Measurements from ENCODE around the gene MRPL42.

MRPL42 gene

GRCh38 chr12:93518725-93519124 is 51.4 kb downstream of the MRPL42 start:
- no CpG with 5 or more reads among the region's 5 CpGs for WGBS, 2 donors (ENCODE audit: extremely low coverage in 2 of 2, insufficient read length in 2 of 2, insufficient replicate concordance in 1 of 2)
- Histone ChIP-seq H2AFZ (ENCODE audit: low read length) (no peak overlapping the region), H3K4me1 (ENCODE audit: control insufficient read depth in 2 of 2, insufficient read depth in 1 of 2, low read depth in 1 of 2, low read length in 2 of 2) (peaks cover 0 to 3% of the 10 kb centered on the region in 2 donors), H3K27ac (replicated peaks; ENCODE audit: low read length) (no peak overlapping the region), H2BK120ac (ENCODE audit: low read depth, low read length) (no peak overlapping the region), H3K9me3 (replicated peaks in 1 of 2; ENCODE audit: control insufficient read depth in 2 of 2, insufficient read depth in 1 of 2, low read depth in 1 of 2, low read length in 2 of 2) (peaks cover 0 to 2% of the 10 kb centered on the region in 2 donors), H3K18ac (ENCODE audit: low read length) (no peak overlapping the region), H4K8ac (ENCODE audit: low read depth, low read length) (no peak overlapping the region), H3K4me3 (ENCODE audit: low read length in 2 of 2) (no peak overlapping the region), H3K4ac (ENCODE audit: low read length) (no peak overlapping the region), H2BK12ac (ENCODE audit: low read length) (no peak overlapping the region), H4K91ac (ENCODE audit: low read depth, low read length, poor library complexity) (no peak overlapping the region), H2BK15ac (ENCODE audit: low read length) (no peak overlapping the region), H3K9ac (ENCODE audit: low read depth, low read length, poor library complexity) (no peak overlapping the region), H2AK5ac (ENCODE audit: low read depth, low read length) (no peak overlapping the region), H3K14ac (ENCODE audit: low read length) (no peak overlapping the region), H3K27me3 (ENCODE audit: control insufficient read depth in 3 of 3, insufficient read depth in 3 of 3, low read depth in 1 of 3, low read length in 3 of 3) (no peaks in the 10 kb centered on the region), H3K4me2 (ENCODE audit: insufficient read depth, low read length, poor library complexity, severe bottlenecking) (no peak overlapping the region), H3K79me1 (ENCODE audit: low read depth, low read length) (no peaks in the 10 kb centered on the region), H3K36me3 (replicated peaks in 1 of 2; ENCODE audit: control insufficient read depth in 2 of 2, insufficient read depth in 2 of 2, low read length in 2 of 2) (no peaks in the 10 kb centered on the region), H2BK5ac (ENCODE audit: low read length) (no peak overlapping the region), H3K23ac (ENCODE audit: low read depth, low read length, poor library complexity) (no peak overlapping the region)
- DNase-seq (ENCODE audit: low spot score) = no peak

- no peak overlapping the region for H2BK120ac ChIP-seq (ENCODE audit: low read depth, low read length)
- H2AFZ ChIP-seq (ENCODE audit: low read length) = no peak overlapping the region
- no peak for DNase-seq (ENCODE audit: low spot score)
- H3K4ac ChIP-seq (ENCODE audit: low read length) = no peak overlapping the region
- H3K4me2 ChIP-seq (ENCODE audit: insufficient read depth, low read length, poor library complexity, severe bottlenecking) = no peak overlapping the region
- no peaks in the 10 kb centered on the region for H3K36me3 ChIP-seq (replicated peaks in 1 of 2; ENCODE audit: control insufficient read depth in 2 of 2, insufficient read depth in 2 of 2, low read length in 2 of 2)
- H3K27me3 ChIP-seq (ENCODE audit: control insufficient read depth in 3 of 3, insufficient read depth in 3 of 3, low read depth in 1 of 3, low read length in 3 of 3) = no peaks in the 10 kb centered on the region
- H3K14ac ChIP-seq (ENCODE audit: low read length) = no peak overlapping the region
- H3K79me1 ChIP-seq (ENCODE audit: low read depth, low read length) = no peaks in the 10 kb centered on the region
- H3K4me1 ChIP-seq (ENCODE audit: control insufficient read depth in 2 of 2, insufficient read depth in 1 of 2, low read depth in 1 of 2, low read length in 2 of 2) = peaks cover 0 to 3% of the 10 kb centered on the region in 2 donors
- peaks cover 0 to 2% of the 10 kb centered on the region in 2 donors for H3K9me3 ChIP-seq (replicated peaks in 1 of 2; ENCODE audit: control insufficient read depth in 2 of 2, insufficient read depth in 1 of 2, low read depth in 1 of 2, low read length in 2 of 2)
- no peak overlapping the region for H3K9ac ChIP-seq (ENCODE audit: low read depth, low read length, poor library complexity)
- H2BK12ac ChIP-seq (ENCODE audit: low read length) = no peak overlapping the region
- no peak overlapping the region for H3K4me3 ChIP-seq (ENCODE audit: low read length in 2 of 2)
- H3K23ac ChIP-seq (ENCODE audit: low read depth, low read length, poor library complexity) = no peak overlapping the region
- H2BK15ac ChIP-seq (ENCODE audit: low read length) = no peak overlapping the region
- no CpG with 5 or more reads among the region's 2 CpGs for WGBS, 2 donors (ENCODE audit: extremely low coverage in 2 of 2, insufficient read length in 2 of 2, insufficient replicate concordance in 1 of 2)
- no peak overlapping the region for H3K18ac ChIP-seq (ENCODE audit: low read length)
- no peak overlapping the region for H4K91ac ChIP-seq (ENCODE audit: low read depth, low read length, poor library complexity)
- H2AK5ac ChIP-seq (ENCODE audit: low read depth, low read length) = no peak overlapping the region
- H2BK5ac ChIP-seq (ENCODE audit: low read length) = no peak overlapping the region
- H4K8ac ChIP-seq (ENCODE audit: low read depth, low read length) = no peak overlapping the region
- H3K27ac ChIP-seq (replicated peaks; ENCODE audit: low read length) = no peak overlapping the region
Observed at GRCh38 chr12:93519859-93520258, 52.5 kb downstream of the MRPL42 start.

GRCh38 chr12:93520454-93520853 is 53.1 kb downstream of the MRPL42 start:
- H3K9ac ChIP-seq (ENCODE audit: low read depth, low read length, poor library complexity) = no peak overlapping the region
- DNase-seq (ENCODE audit: low spot score) = no peak
- H2AFZ ChIP-seq (ENCODE audit: low read length) = no peak overlapping the region
- no CpG with 5 or more reads among the region's 2 CpGs for WGBS, 2 donors (ENCODE audit: extremely low coverage in 2 of 2, insufficient read length in 2 of 2, insufficient replicate concordance in 1 of 2)
- H3K4me3 ChIP-seq (ENCODE audit: low read length in 2 of 2) = no peak overlapping the region
- no peak overlapping the region for H3K27ac ChIP-seq (replicated peaks; ENCODE audit: low read length)
- no peak overlapping the region for H2AK5ac ChIP-seq (ENCODE audit: low read depth, low read length)
- peaks cover 0 to 2% of the 10 kb centered on the region in 2 donors for H3K9me3 ChIP-seq (replicated peaks in 1 of 2; ENCODE audit: control insufficient read depth in 2 of 2, insufficient read depth in 1 of 2, low read depth in 1 of 2, low read length in 2 of 2)
- H3K14ac ChIP-seq (ENCODE audit: low read length) = no peak overlapping the region
- H3K23ac ChIP-seq (ENCODE audit: low read depth, low read length, poor library complexity) = no peak overlapping the region
- H2BK12ac ChIP-seq (ENCODE audit: low read length) = no peak overlapping the region
- H2BK15ac ChIP-seq (ENCODE audit: low read length) = no peak overlapping the region
- no peaks in the 10 kb centered on the region for H3K36me3 ChIP-seq (replicated peaks in 1 of 2; ENCODE audit: control insufficient read depth in 2 of 2, insufficient read depth in 2 of 2, low read length in 2 of 2)
- H4K91ac ChIP-seq (ENCODE audit: low read depth, low read length, poor library complexity) = no peak overlapping the region
- no peak overlapping the region for H3K18ac ChIP-seq (ENCODE audit: low read length)
- no peaks in the 10 kb centered on the region for H3K79me1 ChIP-seq (ENCODE audit: low read depth, low read length)
- H3K4me1 ChIP-seq (ENCODE audit: control insufficient read depth in 2 of 2, insufficient read depth in 1 of 2, low read depth in 1 of 2, low read length in 2 of 2) = peaks cover 0 to 3% of the 10 kb centered on the region in 2 donors
- no peak overlapping the region for H3K4me2 ChIP-seq (ENCODE audit: insufficient read depth, low read length, poor library complexity, severe bottlenecking)
- H2BK5ac ChIP-seq (ENCODE audit: low read length) = no peak overlapping the region
- no peak overlapping the region for H2BK120ac ChIP-seq (ENCODE audit: low read depth, low read length)
- H3K27me3 ChIP-seq (ENCODE audit: control insufficient read depth in 3 of 3, insufficient read depth in 3 of 3, low read depth in 1 of 3, low read length in 3 of 3) = no peaks in the 10 kb centered on the region
- H4K8ac ChIP-seq (ENCODE audit: low read depth, low read length) = no peak overlapping the region
- no peak overlapping the region for H3K4ac ChIP-seq (ENCODE audit: low read length)

- Histone ChIP-seq H3K4me3 (ENCODE audit: low read length in 2 of 2) (no peak overlapping the region), H3K4ac (ENCODE audit: low read length) (no peak overlapping the region), H2BK5ac (ENCODE audit: low read length) (no peak overlapping the region), H2AFZ (ENCODE audit: low read length) (no peak overlapping the region), H3K14ac (ENCODE audit: low read length) (no peak overlapping the region), H3K4me1 (ENCODE audit: control insufficient read depth in 2 of 2, insufficient read depth in 1 of 2, low read depth in 1 of 2, low read length in 2 of 2) (peaks cover 0 to 3% of the 10 kb centered on the region in 2 donors), H2BK120ac (ENCODE audit: low read depth, low read length) (no peak overlapping the region), H4K8ac (ENCODE audit: low read depth, low read length) (no peak overlapping the region), H3K9me3 (replicated peaks in 1 of 2; ENCODE audit: control insufficient read depth in 2 of 2, insufficient read depth in 1 of 2, low read depth in 1 of 2, low read length in 2 of 2) (peaks cover 0 to 2% of the 10 kb centered on the region in 2 donors), H2AK5ac (ENCODE audit: low read depth, low read length) (no peak overlapping the region), H3K27ac (replicated peaks; ENCODE audit: low read length) (no peak overlapping the region), H4K91ac (ENCODE audit: low read depth, low read length, poor library complexity) (no peak overlapping the region), H2BK12ac (ENCODE audit: low read length) (no peak overlapping the region), H2BK15ac (ENCODE audit: low read length) (no peak overlapping the region), H3K79me1 (ENCODE audit: low read depth, low read length) (no peaks in the 10 kb centered on the region), H3K18ac (ENCODE audit: low read length) (no peak overlapping the region), H3K4me2 (ENCODE audit: insufficient read depth, low read length, poor library complexity, severe bottlenecking) (no peak overlapping the region), H3K27me3 (ENCODE audit: control insufficient read depth in 3 of 3, insufficient read depth in 3 of 3, low read depth in 1 of 3, low read length in 3 of 3) (no peaks in the 10 kb centered on the region), H3K36me3 (replicated peaks in 1 of 2; ENCODE audit: control insufficient read depth in 2 of 2, insufficient read depth in 2 of 2, low read length in 2 of 2) (no peaks in the 10 kb centered on the region), H3K23ac (ENCODE audit: low read depth, low read length, poor library complexity) (no peak overlapping the region), H3K9ac (ENCODE audit: low read depth, low read length, poor library complexity) (no peak overlapping the region)
- DNase-seq (ENCODE audit: low spot score) = no peak
- WGBS, 2 donors (ENCODE audit: extremely low coverage in 2 of 2, insufficient read length in 2 of 2, insufficient replicate concordance in 1 of 2) = no CpG with 5 or more reads among the region's 6 CpGs
Observed at GRCh38 chr12:93521225-93522080, 54.1 kb downstream of the MRPL42 start.

All from neuronal stem cell (in vitro differentiated cells).